Ascending aorta (tissue), 2 donors: ENCODE data around the gene GMIP. TPM values are rescaled to one million over a fixed set of nuclear protein-coding genes. Genes with fewer than 3 reads are reported as not detected.

Experiments used
- DNase-seq, 2 donors: peaks; one replicate each; pipeline ENCODE4 v3.0.0-alpha.2; 2019; ENCODE audit warnings: low spot score in 2 of 2
- H3K27ac ChIP-seq, 2 donors: fragments of 200-600 bp; sonication (generic); one replicate each; pipeline ENCODE4 v1.5.1; 2016 to 2017; ENCODE audit warnings: mild to moderate bottlenecking in 1 of 2
- H3K27me3 ChIP-seq: fragments of 200-600 bp; sonication (generic); one replicate; pipeline ENCODE4 v1.5.1; 2017
- H3K36me3 ChIP-seq, 2 donors: fragments of 200-600 bp; sonication (generic); one replicate each; pipeline ENCODE4 v1.5.1; 2016
- H3K4me1 ChIP-seq, 2 donors: fragments of 200-600 bp; sonication (generic); one replicate each; pipeline ENCODE4 v1.5.1; 2016 to 2017; ENCODE audit warnings: mild to moderate bottlenecking in 1 of 2
- H3K4me3 ChIP-seq, 2 donors: fragments of 200-600 bp; sonication (generic); one replicate each; pipeline ENCODE4 v1.5.1; 2016 to 2017; ENCODE audit warnings: mild to moderate bottlenecking in 1 of 2
- H3K9me3 ChIP-seq, 2 donors: fragments of 200-600 bp; sonication (generic); one replicate each; pipeline ENCODE4 v1.5.1; 2016
- intact Hi-C: fragments of 100-400 bp; cut with DNase I; formaldehyde crosslinking; loops from one replicate; pipeline ENCODE4 v1.15.1; 2023
- total RNA-seq: library from RNA; depleted of rRNA; stranded (reverse); fragments of >200 nt; gene quantifications from one replicate; pipeline ENCODE4 v1.1.0, GENCODE V29; 2016
- TF ChIP-seq, protein P1 (sequence below), 3 experiments: fragments of 200-600 bp in 2 of 3; fragments of 450-650 bp in 1 of 3; sonication (generic) in 2 of 3; IDR thresholded peaks; one replicate each; pipeline ENCODE4 v1.5.1; 2016 to 2019; ENCODE audit warnings: antibody characterized with exemption in 3 of 3, mild to moderate bottlenecking in 1 of 3, moderate library complexity in 1 of 3

GMIP gene
- total RNA-seq, 1 donor from 2014 or later: 3.9 TPM

DNA sequence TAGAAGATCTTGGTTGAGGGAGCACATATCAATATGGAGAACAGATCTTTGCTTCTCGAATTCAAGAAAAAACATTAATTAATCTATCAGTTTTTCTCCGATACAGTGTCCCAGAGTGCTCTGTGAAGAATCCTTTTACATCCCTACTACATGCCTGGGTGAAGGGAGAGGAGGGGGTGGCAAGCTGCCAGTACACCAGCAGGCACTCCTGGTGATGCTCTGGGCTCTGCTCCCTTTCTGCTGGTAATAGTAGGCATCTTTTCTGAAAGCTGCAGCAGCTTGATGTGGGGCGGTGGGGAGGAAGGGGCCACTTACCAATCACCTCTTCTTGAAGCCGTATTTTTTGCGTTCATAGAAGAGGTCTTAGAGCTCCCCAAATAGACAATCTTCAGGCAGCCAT, 55.7 kb downstream of the GMIP start:
- Histone ChIP-seq H3K36me3 (no peaks in the 10 kb centered on the region), H3K27ac (no peak overlapping the region), H3K27me3 (no peaks in the 10 kb centered on the region), H3K4me1 (no peaks in the 10 kb centered on the region), H3K4me3 (no peak overlapping the region), H3K9me3 (no peaks in the 10 kb centered on the region)
- TF ChIP-seq, protein P1, sequence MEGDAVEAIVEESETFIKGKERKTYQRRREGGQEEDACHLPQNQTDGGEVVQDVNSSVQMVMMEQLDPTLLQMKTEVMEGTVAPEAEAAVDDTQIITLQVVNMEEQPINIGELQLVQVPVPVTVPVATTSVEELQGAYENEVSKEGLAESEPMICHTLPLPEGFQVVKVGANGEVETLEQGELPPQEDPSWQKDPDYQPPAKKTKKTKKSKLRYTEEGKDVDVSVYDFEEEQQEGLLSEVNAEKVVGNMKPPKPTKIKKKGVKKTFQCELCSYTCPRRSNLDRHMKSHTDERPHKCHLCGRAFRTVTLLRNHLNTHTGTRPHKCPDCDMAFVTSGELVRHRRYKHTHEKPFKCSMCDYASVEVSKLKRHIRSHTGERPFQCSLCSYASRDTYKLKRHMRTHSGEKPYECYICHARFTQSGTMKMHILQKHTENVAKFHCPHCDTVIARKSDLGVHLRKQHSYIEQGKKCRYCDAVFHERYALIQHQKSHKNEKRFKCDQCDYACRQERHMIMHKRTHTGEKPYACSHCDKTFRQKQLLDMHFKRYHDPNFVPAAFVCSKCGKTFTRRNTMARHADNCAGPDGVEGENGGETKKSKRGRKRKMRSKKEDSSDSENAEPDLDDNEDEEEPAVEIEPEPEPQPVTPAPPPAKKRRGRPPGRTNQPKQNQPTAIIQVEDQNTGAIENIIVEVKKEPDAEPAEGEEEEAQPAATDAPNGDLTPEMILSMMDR (IDR thresholded peaks at IDR 0.05): no peak
- DNase-seq: no peak
- intact Hi-C loops: no loop called here

DNA sequence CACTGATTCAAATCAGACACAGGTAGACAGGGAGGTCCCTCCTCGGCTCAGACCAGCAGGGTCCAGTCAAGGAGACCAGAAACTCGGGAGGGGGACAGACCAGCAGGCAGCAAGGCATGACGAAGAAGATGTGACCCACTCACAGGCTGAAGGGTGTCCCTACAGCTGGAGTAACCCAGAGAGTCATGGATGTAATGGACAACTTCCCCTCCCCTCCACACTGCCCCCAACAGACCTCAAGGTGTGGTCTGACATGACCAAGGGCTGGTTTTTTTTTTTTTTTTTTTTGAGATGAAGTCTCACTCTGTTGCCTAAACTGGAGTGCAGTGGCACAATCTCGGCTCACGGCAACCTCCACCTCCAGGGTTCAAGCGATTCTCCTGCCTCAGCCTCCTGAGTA, 59.1 kb downstream of the GMIP start:
- TF ChIP-seq, protein P1 (IDR thresholded peaks at IDR 0.05): no peak
- intact Hi-C loops: no loop called here
- no peaks in the 10 kb centered on the region for H3K4me1 ChIP-seq

DNA sequence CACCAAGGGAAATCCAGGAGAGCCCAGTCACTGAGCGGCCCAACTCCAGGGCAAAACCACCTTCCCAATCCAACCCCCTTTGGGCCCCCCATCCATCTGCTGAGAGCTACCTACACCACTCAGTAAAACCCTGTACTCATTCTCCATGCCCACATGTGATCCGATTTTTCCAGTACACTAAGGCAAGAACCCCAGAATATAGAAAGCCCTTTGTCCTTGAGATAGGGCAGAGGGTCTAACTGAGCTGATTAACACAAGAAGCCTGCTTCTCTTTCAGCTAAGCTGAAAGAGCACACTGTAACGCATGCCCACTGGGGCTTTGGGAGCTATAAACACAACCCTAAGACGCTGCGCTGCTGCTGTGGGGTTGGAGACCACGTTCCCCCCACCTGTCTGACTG, 61.0 kb downstream of the GMIP start:
- no peak overlapping the region for H3K4me3 ChIP-seq
- no peak for DNase-seq
- no peaks in the 10 kb centered on the region for H3K9me3 ChIP-seq
- H3K36me3 ChIP-seq: no peaks in the 10 kb centered on the region
- no peak overlapping the region for H3K27ac ChIP-seq
- intact Hi-C loops: no loop called here
- TF ChIP-seq, protein P1 (IDR thresholded peaks at IDR 0.05): no peak
- H3K27me3 ChIP-seq: no peaks in the 10 kb centered on the region
- H3K4me1 ChIP-seq: no peaks in the 10 kb centered on the region

More for the DNA sequence above, 59.1 kb downstream of the GMIP start:
- Histone ChIP-seq H3K9me3 (no peaks in the 10 kb centered on the region), H3K27me3 (no peaks in the 10 kb centered on the region), H3K27ac (no peak overlapping the region), H3K36me3 (no peaks in the 10 kb centered on the region), H3K4me3 (no peak overlapping the region)
- DNase-seq: no peak

DNA sequence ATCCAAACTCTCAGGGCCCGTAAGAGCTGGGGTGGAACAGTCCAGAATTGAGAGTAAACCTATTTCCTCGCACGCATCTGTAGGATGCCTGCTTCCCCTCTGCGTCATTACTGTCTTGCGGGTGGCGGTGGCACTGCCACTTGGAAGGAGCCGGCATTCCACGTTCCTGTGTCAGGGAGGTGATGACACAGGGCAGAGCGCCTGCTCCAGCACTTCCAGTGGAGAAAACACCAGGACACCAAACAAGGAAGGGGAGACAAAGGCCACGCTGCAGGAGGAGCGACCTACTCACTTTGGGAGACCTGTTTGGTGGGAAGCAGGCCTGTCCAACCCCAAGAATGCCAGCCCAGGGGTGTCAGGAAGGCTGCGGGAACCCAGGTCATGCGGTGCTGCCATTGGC, 62.1 kb downstream of the GMIP start:
- intact Hi-C loops: no loop called here
- no peak for DNase-seq
- H3K27ac ChIP-seq: no peak overlapping the region
- H3K9me3 ChIP-seq: no peaks in the 10 kb centered on the region
- TF ChIP-seq, protein P1 (IDR thresholded peaks at IDR 0.05): no peak
- H3K4me3 ChIP-seq: no peak overlapping the region
- H3K4me1 ChIP-seq: no peaks in the 10 kb centered on the region
- H3K36me3 ChIP-seq: no peaks in the 10 kb centered on the region
- no peaks in the 10 kb centered on the region for H3K27me3 ChIP-seq

DNA sequence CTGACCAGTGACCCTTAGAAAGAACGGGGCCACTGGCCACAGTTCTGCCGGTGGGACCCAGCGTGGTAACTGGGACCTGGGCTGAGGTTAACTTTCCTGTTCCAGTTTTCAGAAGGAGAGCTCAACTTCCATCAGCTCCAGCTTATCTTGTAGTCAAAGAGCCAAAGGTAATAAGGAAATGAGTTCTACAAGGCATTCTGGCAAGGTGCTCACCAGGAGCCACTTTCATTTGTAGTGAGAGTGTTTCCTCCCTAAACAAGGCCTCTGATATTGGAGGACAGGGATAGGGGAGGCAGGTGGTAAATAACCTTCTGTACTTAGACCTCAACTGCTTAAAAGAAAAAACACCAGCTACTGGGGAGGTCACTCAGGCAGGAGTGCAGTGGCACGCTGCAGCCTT, 63.0 kb downstream of the GMIP start:
- intact Hi-C loops: no loop called here
- H3K27me3 ChIP-seq: no peaks in the 10 kb centered on the region

More for the DNA sequence above, 63.0 kb downstream of the GMIP start:
- TF ChIP-seq, protein P1 (IDR thresholded peaks at IDR 0.05): no peak
- no peak overlapping the region for H3K4me3 ChIP-seq
- no peaks in the 10 kb centered on the region for H3K9me3 ChIP-seq
- no peaks in the 10 kb centered on the region for H3K4me1 ChIP-seq
- no peak for DNase-seq
- no peak overlapping the region for H3K27ac ChIP-seq
- no peaks in the 10 kb centered on the region for H3K36me3 ChIP-seq
